Kidney (tissue), 14 donors: ENCODE measurements around the gene GAA. TPM values are rescaled to one million over a fixed set of nuclear protein-coding genes. Genes with fewer than 3 reads are reported as not detected.

Source experiments
- DNase-seq, 5 donors: peaks; one replicate each; pipeline ENCODE4 v3.0.0-alpha.2; 2013 to 2020
- FAIRE-seq: peaks from 2 replicates; lab custom pipeline; 2012; peaks lifted over from hg19 to GRCh38; lab: Jason Lieb, UNC
- H3K27ac ChIP-seq, 2 donors: one replicate each; pipeline ENCODE4 v1.7.0; 2013; ENCODE audit warnings: low read depth in 2 of 2, low read length in 2 of 2, inconsistent platforms in 1 of 2
- H3K27me3 ChIP-seq: one replicate; pipeline ENCODE4 v1.7.1; 2013; ENCODE audit warnings: low read length, inconsistent platforms; ENCODE audit not compliant: control insufficient read depth, insufficient read depth
- H3K36me3 ChIP-seq, 3 donors: one replicate each; pipeline versions ENCODE4 v1.7.0 to v1.7.1; 2013; ENCODE audit warnings: low read length in 3 of 3, control low read depth in 1 of 3, inconsistent platforms in 1 of 3; ENCODE audit not compliant: insufficient read depth in 3 of 3, control insufficient read depth in 2 of 3
- H3K4me1 ChIP-seq, 3 donors: one replicate each; pipeline versions ENCODE4 v1.7.0 to v1.7.1; 2013; ENCODE audit warnings: low read length in 3 of 3, inconsistent platforms in 1 of 3, low read depth in 1 of 3; ENCODE audit not compliant: control insufficient read depth in 2 of 3, insufficient read depth in 2 of 3
- H3K4me3 ChIP-seq, 3 donors: one replicate each; pipeline versions ENCODE4 v1.7.0 to v1.8.1; 2013; ENCODE audit warnings: low read length in 3 of 3, control low read depth in 1 of 3, inconsistent platforms in 1 of 3
- H3K9ac ChIP-seq, 3 donors: one replicate each; pipeline versions ENCODE4 v1.7.0 to v1.7.1; 2013; ENCODE audit warnings: low read length in 3 of 3, control low read depth in 1 of 3, inconsistent platforms in 1 of 3
- H3K9me3 ChIP-seq, 3 donors: one replicate each; pipeline versions ENCODE4 v1.7.0 to v1.7.1; 2013; ENCODE audit warnings: low read length in 3 of 3, control low read depth in 1 of 3, inconsistent platforms in 1 of 3; ENCODE audit not compliant: control insufficient read depth in 2 of 3, insufficient read depth in 1 of 3
- intact Hi-C: fragments of 100-400 bp; cut with DNase I; formaldehyde crosslinking; loops from one replicate; pipeline ENCODE4 v1.11.1; 2022
- polyA plus RNA-seq: library from polyadenylated mRNA; stranded (reverse); fragments of 350-450 nt; fragmentation: Illumina TruSeq; extraction: RNeasy Lipid Tissue Mini Kit (QIAGEN cat#74804); gene quantifications from one replicate; pipeline ENCODE4 v1.2.3, GENCODE V29; 2014; ENCODE audit warnings: low read depth, low replicate concordance; ENCODE audit not compliant: insufficient read depth
- total RNA-seq: library from RNA; stranded (reverse); fragmentation: NEBNext Ultra II Directional; extraction: Animal tissue kit (Norgen Biotek cat#: 25700); gene quantifications from one replicate; pipeline ENCODE4 v1.2.1, GENCODE V29; 2021
- TF ChIP-seq, protein P1 (sequence below): IDR thresholded peaks from 3 replicates; pipeline ENCODE4 v1.5.1; 2012; ENCODE audit warnings: mild to moderate bottlenecking, moderate library complexity, borderline replicate concordance; ENCODE audit not compliant: insufficient read depth; ENCODE audit errors: extremely low read depth
- donor health status: control.
- donor health status: control.
- donor health status: control.
- donor health status: control.
- donor health status: control.
- donor health status: DM: yes; HTN: yes; CAD: no.
- donor health status: Normal renal cell carcinoma (clear cell type).

Gene GAA
- total and polyA plus RNA-seq, 2 donors from 2014 or later, result 62.3 to 78.7 TPM

GRCh38 chr17:80092959-80093358, 8.4 kb upstream of the GAA start:
- no peak overlapping the region for H3K27ac ChIP-seq
- TF ChIP-seq, protein P1, sequence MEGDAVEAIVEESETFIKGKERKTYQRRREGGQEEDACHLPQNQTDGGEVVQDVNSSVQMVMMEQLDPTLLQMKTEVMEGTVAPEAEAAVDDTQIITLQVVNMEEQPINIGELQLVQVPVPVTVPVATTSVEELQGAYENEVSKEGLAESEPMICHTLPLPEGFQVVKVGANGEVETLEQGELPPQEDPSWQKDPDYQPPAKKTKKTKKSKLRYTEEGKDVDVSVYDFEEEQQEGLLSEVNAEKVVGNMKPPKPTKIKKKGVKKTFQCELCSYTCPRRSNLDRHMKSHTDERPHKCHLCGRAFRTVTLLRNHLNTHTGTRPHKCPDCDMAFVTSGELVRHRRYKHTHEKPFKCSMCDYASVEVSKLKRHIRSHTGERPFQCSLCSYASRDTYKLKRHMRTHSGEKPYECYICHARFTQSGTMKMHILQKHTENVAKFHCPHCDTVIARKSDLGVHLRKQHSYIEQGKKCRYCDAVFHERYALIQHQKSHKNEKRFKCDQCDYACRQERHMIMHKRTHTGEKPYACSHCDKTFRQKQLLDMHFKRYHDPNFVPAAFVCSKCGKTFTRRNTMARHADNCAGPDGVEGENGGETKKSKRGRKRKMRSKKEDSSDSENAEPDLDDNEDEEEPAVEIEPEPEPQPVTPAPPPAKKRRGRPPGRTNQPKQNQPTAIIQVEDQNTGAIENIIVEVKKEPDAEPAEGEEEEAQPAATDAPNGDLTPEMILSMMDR, result no peak
- DNase-seq (peak in 1 of 5 donors; percentile 7), FAIRE-seq (no peak)
- no peaks in the 10 kb centered on the region for H3K9me3 ChIP-seq
- H3K36me3 ChIP-seq, result no peaks in the 10 kb centered on the region
- no peak overlapping the region for H3K9ac ChIP-seq
- intact Hi-C loops, result no loop called here
- no peak overlapping the region for H3K4me3 ChIP-seq
- H3K4me1 ChIP-seq, result no peaks in the 10 kb centered on the region
- no peaks in the 10 kb centered on the region for H3K27me3 ChIP-seq

DNA sequence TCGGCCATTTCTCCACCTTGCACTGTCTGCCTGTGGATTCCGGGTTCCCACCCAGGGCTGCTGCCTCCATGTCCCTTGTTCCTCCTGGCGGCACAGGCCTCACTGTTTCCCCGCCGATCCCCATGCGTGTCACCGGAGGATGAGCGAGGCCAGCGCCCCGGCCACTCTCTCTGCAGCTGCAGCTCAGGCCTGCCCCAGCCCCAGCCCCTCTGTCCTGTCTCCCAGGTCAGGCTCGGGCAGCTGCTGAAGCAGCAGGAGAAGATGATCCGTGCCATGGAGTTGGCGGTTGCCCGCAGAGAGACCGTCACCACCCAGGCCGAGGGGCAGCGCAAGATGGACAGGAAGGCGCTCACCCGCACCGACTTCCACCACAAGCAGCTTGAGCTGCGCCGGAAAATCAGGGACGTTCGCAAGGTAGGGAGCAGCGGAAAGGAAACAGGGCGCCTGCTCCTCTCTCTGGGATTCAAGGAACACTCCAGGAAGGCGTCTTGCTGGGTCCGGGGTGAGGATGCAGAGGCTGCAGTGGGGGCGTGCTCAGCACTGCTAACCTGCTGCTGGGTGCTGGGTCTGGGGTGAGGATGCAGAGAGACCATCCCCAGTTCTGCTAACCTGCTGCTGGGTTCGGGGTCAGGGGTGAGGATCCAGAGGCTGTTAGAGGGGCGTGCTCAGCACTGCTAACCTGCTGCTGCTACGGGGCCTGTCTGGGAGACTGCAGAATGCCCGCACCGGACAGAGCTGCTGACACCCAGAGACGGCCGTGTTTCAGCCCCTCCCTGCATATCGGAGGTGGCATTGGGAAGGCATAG, 6.1 kb upstream of the GAA start:
- H3K27ac ChIP-seq, result no peak overlapping the region
- H3K9me3 ChIP-seq, result no peaks in the 10 kb centered on the region
- intact Hi-C loops, result no loop called here
- DNase-seq (peak in 1 of 5 donors; percentile 70), FAIRE-seq (no peak)
- H3K4me3 ChIP-seq, result no peak overlapping the region
- H3K4me1 ChIP-seq, result no peaks in the 10 kb centered on the region
- TF ChIP-seq, protein P1, result no peak
- H3K36me3 ChIP-seq, result no peaks in the 10 kb centered on the region
- H3K9ac ChIP-seq, result no peak overlapping the region
- H3K27me3 ChIP-seq, result no peaks in the 10 kb centered on the region

- TF ChIP-seq, protein P1, result no peak
- H3K27me3 ChIP-seq, result no peaks in the 10 kb centered on the region
- H3K9ac ChIP-seq, result no peak overlapping the region
- H3K36me3 ChIP-seq, result no peaks in the 10 kb centered on the region
- H3K9me3 ChIP-seq, result no peaks in the 10 kb centered on the region
- no peaks in the 10 kb centered on the region for H3K4me1 ChIP-seq
- peak in 1 of 5 donors; percentile 70 for DNase-seq
- no peak overlapping the region for H3K27ac ChIP-seq
- no peak for FAIRE-seq
- intact Hi-C loops, result no loop called here
- no peak overlapping the region for H3K4me3 ChIP-seq
Measured at GRCh38 chr17:80095844-80096475, 5.4 kb upstream of the GAA start.
